CD4-positive, CD25-positive, alpha-beta regulatory T cell (primary cell): ENCODE measurements around the gene NCCRP1. TPM values are rescaled to one million over a fixed set of nuclear protein-coding genes. Genes with fewer than 3 reads are reported as not detected.

Experiments
- ATAC-seq, 2 donors: fragments of 150-1000 bp; cut with Tn5 transposase; one replicate each; pipeline ENCODE4 v1.10.0; 2021; ENCODE audit warnings: low read depth in 2 of 2, moderate number of reproducible peaks in 2 of 2, moderate library complexity in 1 of 2
- DNase-seq, 3 donors: peaks; one replicate each; pipeline versions ENCODE4 v3.0.0 to v3.0.0-alpha.2; 2012 to 2022; ENCODE audit warnings: mixed read lengths in 1 of 3
- H3K27ac ChIP-seq: one replicate; pipeline ENCODE4 v1.7.0; 2013; ENCODE audit warnings: mild to moderate bottlenecking, low read length; ENCODE audit not compliant: insufficient read depth, poor library complexity, severe bottlenecking
- H3K27me3 ChIP-seq: one replicate; pipeline ENCODE4 v1.7.0; 2013; ENCODE audit warnings: low read length; ENCODE audit not compliant: control insufficient read depth, insufficient read depth
- H3K36me3 ChIP-seq: one replicate; pipeline ENCODE4 v1.7.0; 2013; ENCODE audit warnings: mild to moderate bottlenecking, low read length, moderate library complexity; ENCODE audit not compliant: control insufficient read depth, insufficient read depth
- H3K4me1 ChIP-seq: 2 replicates; pipeline ENCODE4 v1.7.0; 2013; ENCODE audit warnings: mild to moderate bottlenecking, low read length; ENCODE audit not compliant: insufficient read depth, control insufficient read depth, poor library complexity, severe bottlenecking
- H3K4me3 ChIP-seq: one replicate; pipeline ENCODE4 v1.7.0; 2013; ENCODE audit warnings: low read depth, mild to moderate bottlenecking, low read length, moderate library complexity
- H3K9me3 ChIP-seq, 2 experiments: 1 replicate in 1 of 2; 2 replicates in 1 of 2; pipeline ENCODE4 v1.7.0; 2013; ENCODE audit warnings: low read length in 2 of 2, mild to moderate bottlenecking in 1 of 2, moderate library complexity in 1 of 2; ENCODE audit not compliant: control insufficient read depth in 2 of 2
- H3K27ac Mint-ChIP-seq, 3 donors: one replicate each; pipeline ENCODE4 v1.8.0; 2020 to 2022; ENCODE audit warnings: mild to moderate bottlenecking in 3 of 3, mixed read lengths in 3 of 3, moderate library complexity in 2 of 3
- H3K27me3 Mint-ChIP-seq: one replicate; pipeline ENCODE4 v1.8.0; 2022; ENCODE audit warnings: mild to moderate bottlenecking, mixed read lengths
- H3K36me3 Mint-ChIP-seq: one replicate; pipeline ENCODE4 v1.8.0; 2020; ENCODE audit warnings: mixed read lengths
- H3K4me1 Mint-ChIP-seq, 4 donors: one replicate each; pipeline ENCODE4 v1.8.0; 2020 to 2022; ENCODE audit warnings: mixed read lengths in 4 of 4, mild to moderate bottlenecking in 1 of 4
- H3K4me3 Mint-ChIP-seq, 4 donors: one replicate each; pipeline ENCODE4 v1.8.0; 2020 to 2022; ENCODE audit warnings: mild to moderate bottlenecking in 4 of 4, mixed read lengths in 4 of 4, moderate library complexity in 3 of 4
- H3K9me3 Mint-ChIP-seq, 7 donors: one replicate each; pipeline ENCODE4 v1.8.0; 2020 to 2022; ENCODE audit warnings: mixed read lengths in 7 of 7, mild to moderate bottlenecking in 3 of 7, moderate library complexity in 2 of 7
- polyA plus RNA-seq, 4 donors: library from polyadenylated mRNA; unstranded; fragments of 300-500 nt; fragmentation: Illumina TruSeq; gene quantifications; one replicate each; pipeline ENCODE4 v1.2.3, GENCODE V29; 2021
- total RNA-seq: library from RNA; stranded (reverse); gene quantifications from one replicate; pipeline ENCODE4 v1.2.3, GENCODE V29; 2022

NCCRP1 gene, protein sequence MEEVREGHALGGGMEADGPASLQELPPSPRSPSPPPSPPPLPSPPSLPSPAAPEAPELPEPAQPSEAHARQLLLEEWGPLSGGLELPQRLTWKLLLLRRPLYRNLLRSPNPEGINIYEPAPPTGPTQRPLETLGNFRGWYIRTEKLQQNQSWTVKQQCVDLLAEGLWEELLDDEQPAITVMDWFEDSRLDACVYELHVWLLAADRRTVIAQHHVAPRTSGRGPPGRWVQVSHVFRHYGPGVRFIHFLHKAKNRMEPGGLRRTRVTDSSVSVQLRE
- total RNA-seq = not detected
- not detected for polyA plus RNA-seq

- peaks cover 73% of the 10 kb centered on the region for H3K27me3 Mint-ChIP-seq
- Histone ChIP-seq H3K9me3 (no peaks in the 10 kb centered on the region), H3K4me3 (no peak within 1 kb of the TSS), H3K36me3 (no peaks in the 10 kb centered on the region), H3K27ac (no peak within 1 kb of the TSS), H3K4me1 (peaks cover 21% of the 10 kb centered on the region), H3K27me3 (peaks cover 8% of the 10 kb centered on the region)
- H3K9me3 Mint-ChIP-seq = no peaks in the 10 kb centered on the region
- DNase-seq = no peak
- peak within 1 kb of the TSS in 3 of 4 donors; percentile 59 to 78 (median 77) for H3K4me3 Mint-ChIP-seq
- no peak within 1 kb of the TSS for H3K27ac Mint-ChIP-seq
- peaks cover 0 to 25% (median 6%) of the 10 kb centered on the region in 4 donors for H3K4me1 Mint-ChIP-seq
- no peak for ATAC-seq
- no peaks in the 10 kb centered on the region for H3K36me3 Mint-ChIP-seq
Observed at GRCh38 chr19:39196860-39197562, at the start of gene NCCRP1. Gene NCCRP1 (plus strand): TSS chr19:39196964. CDS start chr19:39196983, 19 bp downstream.

GRCh38 chr19:39147480-39147879 lies 49.3 kb upstream of the NCCRP1 start:
- no peak overlapping the region for H3K4me3 ChIP-seq
- H3K27ac ChIP-seq = no peak overlapping the region
- DNase-seq = peak in 2 of 3 donors; percentile 21 to 43
- no peaks in the 10 kb centered on the region for H3K4me1 ChIP-seq
- ATAC-seq = peak; percentile 46
- no peaks in the 10 kb centered on the region for H3K27me3 ChIP-seq
- Mint-ChIP-seq H3K36me3 (no peaks in the 10 kb centered on the region), H3K27me3 (no peaks in the 10 kb centered on the region), H3K27ac (peak overlapping the region in 2 of 3 donors; percentile 42 to 69), H3K4me3 (peak overlapping the region in 2 of 4 donors; percentile 21 to 52), H3K9me3 (no peaks in the 10 kb centered on the region), H3K4me1 (peaks cover 5 to 40% (median 20%) of the 10 kb centered on the region in 4 donors)
- peaks cover 4% of the 10 kb centered on the region for H3K36me3 ChIP-seq
- H3K9me3 ChIP-seq = no peaks in the 10 kb centered on the region

DNA sequence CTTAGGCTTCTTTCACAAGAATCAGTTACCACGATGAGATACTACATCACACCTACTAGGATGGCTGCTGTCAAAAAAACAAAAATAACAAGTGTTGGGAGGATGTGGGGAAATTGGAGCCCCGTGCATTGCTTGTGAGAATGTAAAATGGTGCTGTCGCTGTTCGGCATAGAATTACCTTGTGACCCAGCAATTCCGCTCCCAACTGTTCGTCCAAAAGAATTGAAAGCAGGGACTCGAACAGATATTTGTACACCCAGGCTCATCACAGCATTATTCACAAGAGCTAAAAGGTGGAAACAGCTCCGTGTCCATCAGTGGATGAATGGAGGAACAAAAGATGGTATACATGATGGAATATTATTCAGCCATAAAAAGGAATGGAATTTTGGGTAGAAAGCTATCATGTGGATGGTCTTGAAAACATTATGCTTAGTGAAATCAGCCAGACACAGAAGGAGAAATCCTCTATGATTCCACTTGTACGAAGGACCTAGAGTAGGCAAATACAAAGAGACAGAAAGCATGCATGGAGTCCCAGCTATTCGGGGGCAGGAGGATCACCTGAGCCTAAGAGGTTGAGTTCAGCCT lies 47.7 kb upstream of the NCCRP1 start:
- Histone ChIP-seq H3K4me3 (no peak overlapping the region), H3K27me3 (no peaks in the 10 kb centered on the region), H3K4me1 (no peaks in the 10 kb centered on the region), H3K36me3 (peaks cover 4% of the 10 kb centered on the region), H3K27ac (no peak overlapping the region), H3K9me3 (no peaks in the 10 kb centered on the region)
- peaks cover 5 to 40% (median 20%) of the 10 kb centered on the region in 4 donors for H3K4me1 Mint-ChIP-seq
- H3K27ac Mint-ChIP-seq = no peak overlapping the region
- no peaks in the 10 kb centered on the region for H3K9me3 Mint-ChIP-seq
- no peak for ATAC-seq
- H3K36me3 Mint-ChIP-seq = peaks cover 3% of the 10 kb centered on the region
- H3K27me3 Mint-ChIP-seq = peaks cover 4% of the 10 kb centered on the region
- no peak for DNase-seq
- no peak overlapping the region for H3K4me3 Mint-ChIP-seq

- Mint-ChIP-seq H3K27ac (no peak overlapping the region), H3K9me3 (no peaks in the 10 kb centered on the region), H3K27me3 (peaks cover 4% of the 10 kb centered on the region), H3K4me1 (peaks cover 5 to 37% (median 17%) of the 10 kb centered on the region in 4 donors), H3K4me3 (no peak overlapping the region), H3K36me3 (peaks cover 4% of the 10 kb centered on the region)
- Histone ChIP-seq H3K36me3 (peaks cover 4% of the 10 kb centered on the region), H3K27ac (no peak overlapping the region), H3K4me3 (no peak overlapping the region), H3K27me3 (no peaks in the 10 kb centered on the region), H3K9me3 (no peaks in the 10 kb centered on the region), H3K4me1 (no peaks in the 10 kb centered on the region)
- no peak for ATAC-seq
- no peak for DNase-seq
Observed at GRCh38 chr19:39150235-39150634, 46.5 kb upstream of the NCCRP1 start.

DNA sequence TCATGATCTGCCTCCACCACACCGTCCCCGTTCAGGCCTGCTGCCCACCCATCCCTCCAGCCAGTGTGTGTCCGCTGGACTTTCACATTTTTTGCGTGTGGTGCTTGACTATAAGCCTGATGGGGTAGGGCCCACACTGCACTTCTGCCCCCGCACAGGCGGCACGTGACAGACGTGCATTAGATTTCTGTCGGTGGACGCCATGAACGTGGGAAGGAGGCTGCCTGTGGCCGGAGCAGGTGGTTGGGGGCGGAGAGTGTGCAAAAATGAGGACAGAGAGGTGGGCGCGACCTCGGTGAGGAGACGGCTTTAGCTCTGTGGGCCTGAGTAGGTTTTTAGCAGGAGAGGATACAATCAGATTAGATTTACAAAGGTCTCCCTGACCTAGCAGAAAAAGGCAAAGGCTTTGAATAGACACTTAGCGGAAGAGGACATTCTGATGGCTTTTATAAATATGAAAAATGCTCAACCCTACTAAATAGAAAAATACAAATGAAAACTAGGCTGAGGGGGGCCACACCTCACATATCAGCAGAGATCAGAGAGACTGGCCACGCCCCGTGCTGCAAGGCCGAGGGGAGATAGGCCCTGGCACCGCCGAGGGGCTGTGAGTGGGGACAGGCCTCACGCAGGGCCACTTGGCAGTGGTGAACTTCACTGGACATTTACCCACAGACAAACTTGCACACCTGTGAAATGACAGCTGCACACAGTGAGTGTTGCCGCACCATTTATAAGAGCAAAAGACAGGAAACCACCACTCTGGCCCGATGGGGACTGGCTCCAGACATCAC lies 45.8 kb upstream of the NCCRP1 start:
- Histone ChIP-seq H3K4me1 (no peaks in the 10 kb centered on the region), H3K27ac (no peak overlapping the region), H3K4me3 (no peak overlapping the region), H3K27me3 (no peaks in the 10 kb centered on the region), H3K9me3 (no peaks in the 10 kb centered on the region), H3K36me3 (peaks cover 4% of the 10 kb centered on the region)
- ATAC-seq (no peak), DNase-seq (no peak)
- peak overlapping the region in 1 of 4 donors; percentile 56 for H3K4me3 Mint-ChIP-seq
- no peaks in the 10 kb centered on the region for H3K9me3 Mint-ChIP-seq
- peaks cover 4% of the 10 kb centered on the region for H3K36me3 Mint-ChIP-seq
- H3K27me3 Mint-ChIP-seq = peaks cover 4% of the 10 kb centered on the region
- no peak overlapping the region for H3K27ac Mint-ChIP-seq
- H3K4me1 Mint-ChIP-seq = peaks cover 5 to 38% (median 17%) of the 10 kb centered on the region in 4 donors

DNA sequence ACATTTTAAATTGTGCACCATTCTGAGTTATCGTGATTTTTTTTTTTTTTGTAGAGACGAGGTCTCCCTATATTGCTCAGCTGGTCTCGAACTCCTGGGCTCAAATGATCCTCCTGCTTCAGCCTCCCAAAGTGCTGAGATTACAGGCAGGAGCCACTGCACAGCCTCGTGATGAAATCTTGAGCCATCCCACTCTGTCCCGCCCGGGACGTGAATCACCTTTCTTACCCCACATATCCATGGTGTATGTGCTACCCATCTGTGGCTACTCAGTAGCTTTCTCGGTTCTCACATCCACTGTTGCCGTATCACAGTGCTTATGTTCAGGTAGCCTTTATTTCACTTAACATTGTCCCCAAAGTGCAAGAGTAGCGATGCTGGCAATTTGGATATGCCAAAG lies 44.7 kb upstream of the NCCRP1 start:
- H3K36me3 Mint-ChIP-seq = peaks cover 4% of the 10 kb centered on the region
- peaks cover 5 to 35% (median 14%) of the 10 kb centered on the region in 4 donors for H3K4me1 Mint-ChIP-seq

DNA sequence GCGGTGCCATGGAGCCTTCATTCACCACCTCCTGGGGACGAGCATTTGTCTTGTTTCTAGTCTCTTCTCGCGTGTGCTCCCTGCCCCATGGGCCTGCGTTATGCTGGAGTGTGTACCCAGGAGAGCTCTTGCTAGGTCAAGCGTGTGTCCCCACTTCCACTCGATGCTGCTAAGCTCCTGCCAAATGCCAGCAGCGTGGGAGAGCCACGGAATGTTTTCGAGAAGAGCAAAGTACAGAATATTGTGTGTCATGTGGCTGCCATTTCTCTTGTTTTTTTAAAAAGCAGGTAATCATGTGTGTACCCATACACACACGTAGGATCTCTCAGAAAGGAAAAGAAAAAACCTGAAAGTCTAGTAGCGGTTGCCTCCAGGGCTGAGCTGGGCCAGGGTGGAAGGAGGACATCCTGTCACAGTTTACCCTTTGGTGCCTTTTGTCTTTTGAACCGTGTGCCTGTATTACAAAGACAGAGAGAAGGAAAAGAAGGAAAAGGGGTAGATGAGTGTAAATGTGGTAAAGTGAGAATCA lies 42.6 kb upstream of the NCCRP1 start:
- Histone ChIP-seq H3K27me3 (no peaks in the 10 kb centered on the region), H3K36me3 (no peaks in the 10 kb centered on the region), H3K9me3 (no peaks in the 10 kb centered on the region), H3K27ac (no peak overlapping the region), H3K4me1 (no peaks in the 10 kb centered on the region), H3K4me3 (no peak overlapping the region)
- Mint-ChIP-seq H3K27me3 (peaks cover 4% of the 10 kb centered on the region), H3K4me1 (peaks cover 0 to 36% (median 9%) of the 10 kb centered on the region in 4 donors), H3K9me3 (no peaks in the 10 kb centered on the region), H3K27ac (peak overlapping the region in 2 of 3 donors; percentile 20 to 51), H3K4me3 (no peak overlapping the region), H3K36me3 (peaks cover 4% of the 10 kb centered on the region)
- DNase-seq (no peak), ATAC-seq (no peak)

More for the DNA sequence above, 44.7 kb upstream of the NCCRP1 start:
- Histone ChIP-seq H3K9me3 (no peaks in the 10 kb centered on the region), H3K27ac (no peak overlapping the region), H3K36me3 (peaks cover 4% of the 10 kb centered on the region), H3K27me3 (no peaks in the 10 kb centered on the region), H3K4me3 (no peak overlapping the region), H3K4me1 (no peaks in the 10 kb centered on the region)
- ATAC-seq = no peak
- peaks cover 4% of the 10 kb centered on the region for H3K27me3 Mint-ChIP-seq
- H3K27ac Mint-ChIP-seq = no peak overlapping the region
- no peak for DNase-seq
- no peak overlapping the region for H3K4me3 Mint-ChIP-seq
- no peaks in the 10 kb centered on the region for H3K9me3 Mint-ChIP-seq
